K562 (cell line): ENCODE measurements around the gene ALX3. TPM values are rescaled to one million over a fixed set of nuclear protein-coding genes. Genes with fewer than 3 reads are reported as not detected.

Experiments
- ATAC-seq: fragments of 200-7000 bp; cut with Tn5 transposase; 3 replicates; pipeline ENCODE4 v1.9.1; 2020; ENCODE audit warnings: moderate library complexity
- BruUV-seq: library from RNA; stranded (reverse); fragments of 400-500 nt; replicated peaks from 2 replicates; lab custom pipeline; 2021; lab: Mats Ljungman, UMichigan
- CTCF ChIA-PET: fragments of 300-600 bp; formaldehyde crosslinking; extraction: SDS; loops from one replicate; lab custom pipeline; 2021; ENCODE audit warnings: low intra/inter-chr PET ratio; lab: Yijun Ruan, JAX
- POLR2A ChIA-PET: fragments of 300-600, 350-650 bp; sonication (Branson Sonifier 250); formaldehyde crosslinking; extraction: SDS; loops from one replicate; lab custom pipeline; 2021; ENCODE audit warnings: antibody characterized with exemption, inconsistent platforms; lab: Yijun Ruan, JAX
- DNase-seq, 4 experiments: peaks; one replicate each; pipeline versions ENCODE4 v3.0.0 to v3.0.0-alpha.2; 2011 to 2018; ENCODE audit warnings: low spot score in 3 of 4, mixed read lengths in 3 of 4; ENCODE audit errors: extremely low read depth in 1 of 4
- FAIRE-seq: peaks from 2 replicates; lab custom pipeline; 2011; peaks lifted over from hg19 to GRCh38; lab: Jason Lieb, UNC
- H2AFZ ChIP-seq: 2 replicates; pipeline ENCODE4 v1.6.0; 2011; ENCODE audit warnings: low read depth, low read length, control low read depth, inconsistent platforms
- H3K27ac ChIP-seq: fragments of 200-600 bp; 3 replicates; pipeline ENCODE4 v1.8.0; 2011; ENCODE audit warnings: low read depth, mild to moderate bottlenecking, control low read depth, inconsistent platforms, low read length, moderate library complexity, mixed read lengths; ENCODE audit errors: extremely low read depth
- H3K27me3 ChIP-seq, 2 experiments: fragments of 300-600 bp in 1 of 2; 2 replicates in 1 of 2; 3 replicates in 1 of 2; pipeline versions ENCODE4 v1.6.0 to v1.8.0; 2011; ENCODE audit warnings: inconsistent platforms in 2 of 2, low read length in 2 of 2, mild to moderate bottlenecking in 1 of 2, mixed read lengths in 1 of 2, moderate library complexity in 1 of 2; ENCODE audit not compliant: control insufficient read depth in 2 of 2, insufficient read depth in 2 of 2
- H3K36me3 ChIP-seq: fragments of 300-600 bp; 3 replicates; pipeline ENCODE4 v1.8.0; 2011; ENCODE audit warnings: mild to moderate bottlenecking, low read length, inconsistent platforms; ENCODE audit not compliant: control insufficient read depth, insufficient read depth
- H3K4me1 ChIP-seq, 2 experiments: fragments of 200-600 bp in 1 of 2; replicated peaks in 1 of 2; 2 replicates in 1 of 2; 3 replicates in 1 of 2; pipeline versions ENCODE4 v1.5.1 to v1.8.0; 2011; ENCODE audit warnings: inconsistent platforms in 2 of 2, low read length in 2 of 2, mild to moderate bottlenecking in 1 of 2, mixed read lengths in 1 of 2, moderate library complexity in 1 of 2; ENCODE audit not compliant: control insufficient read depth in 2 of 2, insufficient read depth in 2 of 2
- H3K4me2 ChIP-seq: 2 replicates; pipeline ENCODE4 v1.6.1; 2011; ENCODE audit warnings: low read length, control low read depth, inconsistent platforms, mixed read lengths; ENCODE audit not compliant: insufficient read depth
- H3K4me3 ChIP-seq: fragments of 200-600 bp; sonication (generic), shearing (Covaris generic); 2 replicates; pipeline ENCODE4 v1.5.1; 2016; ENCODE audit warnings: control low read depth, inconsistent platforms
- H3K79me2 ChIP-seq: fragments of 200-600 bp; 3 replicates; pipeline ENCODE4 v1.8.0; 2011; ENCODE audit warnings: low read length, inconsistent platforms; ENCODE audit not compliant: control insufficient read depth, insufficient read depth
- H3K9ac ChIP-seq, 2 experiments: 2 replicates each; pipeline versions ENCODE4 v1.6.0 to v1.6.1; 2011; ENCODE audit warnings: low read depth in 2 of 2, low read length in 2 of 2, control low read depth in 1 of 2, inconsistent platforms in 1 of 2, mild to moderate bottlenecking in 1 of 2, mixed read lengths in 1 of 2; ENCODE audit not compliant: insufficient read depth in 1 of 2
- H3K9me1 ChIP-seq: one replicate; pipeline ENCODE4 v1.6.0; 2011; ENCODE audit warnings: inconsistent platforms, mild to moderate bottlenecking, low read length, moderate library complexity; ENCODE audit not compliant: control insufficient read depth, insufficient read depth
- H3K9me3 ChIP-seq: replicated peaks from 2 replicates; pipeline ENCODE4 v1.5.1; 2011; ENCODE audit warnings: low read depth, low read length, inconsistent platforms; ENCODE audit not compliant: control insufficient read depth, insufficient read depth
- H4K20me1 ChIP-seq: replicated peaks from 2 replicates; pipeline ENCODE4 v1.6.1; 2011; ENCODE audit warnings: low read length, inconsistent platforms, mixed read lengths; ENCODE audit not compliant: control insufficient read depth, insufficient read depth
- BACH1 ChIP-seq: fragments of 200-800 bp; sonication (Bioruptor generic); IDR thresholded peaks from 2 replicates; pipeline ENCODE4 v1.6.1; 2016; ENCODE audit warnings: missing genetic modification characterization, missing compliant biosample characterization
- ESRRB ChIP-seq: fragments of 250-450 bp; sonication (Bioruptor Pico); IDR thresholded peaks from 2 replicates; pipeline ENCODE4 v1.5.0; 2020; ENCODE audit warnings: mild to moderate bottlenecking, moderate library complexity, borderline replicate concordance
- NUFIP1 ChIP-seq: fragments of 450-650 bp; IDR thresholded peaks from 2 replicates; pipeline ENCODE4 v1.6.1; 2018; ENCODE audit not compliant: partially characterized antibody
- TAL1 ChIP-seq: fragments of 450-650 bp; IDR thresholded peaks from 2 replicates; pipeline ENCODE4 v1.6.1; 2016; ENCODE audit warnings: mild to moderate bottlenecking
- ZNF79 ChIP-seq: fragments of 250-450 bp; sonication (Bioruptor Pico); IDR thresholded peaks from 2 replicates; pipeline ENCODE4 v1.4.0; 2020; ENCODE audit warnings: low read depth, mild to moderate bottlenecking, moderate library complexity
- WGBS: fragments of 100-300 bp; shearing (Covaris generic); methylation state at CpG from one replicate; pipeline ENCODE4 v1.1.6; 2016; ENCODE audit warnings: low coverage, mixed read lengths; ENCODE audit not compliant: insufficient coverage; ENCODE audit errors: missing lambda C conversion rate; 5-methylcytosine and 5-hydroxymethylcytosine counted together
- in situ Hi-C: fragments of 300-500 bp; cut with MboI; formaldehyde crosslinking; loops from 4 replicates; pipeline ENCODE4 v1.15.0; 2018; ENCODE audit warnings: inconsistent platforms, mixed read lengths
- intact Hi-C: fragments of 100-400 bp; cut with micrococcal nuclease; formaldehyde crosslinking; loops from 2 replicates; pipeline ENCODE4 v1.14.2; 2022
- polyA plus RNA-seq, 8 experiments: library from polyadenylated mRNA; depleted of rRNA in 4 of 8; stranded (reverse) in 5 of 8; unstranded in 3 of 8; fragments of >200 nt; fragmentation: Nextera tagmentation in 2 of 8; fragmentation: Illumina TruSeq in 1 of 8; extraction: Ambion mirVana in 2 of 8; extraction: Trizol in 1 of 8; gene quantifications; 2 replicates each; pipeline versions ENCODE4 v1.2.1 to v1.2.3, GENCODE V29; 2011 to 2014; ENCODE audit warnings: inconsistent platforms in 1 of 8, missing spikeins in 1 of 8
- total RNA-seq, 7 experiments: library from RNA; depleted of rRNA in 6 of 7; stranded (reverse); fragments of >200 nt in 6 of 7; fragmentation: Illumina TruSeq in 2 of 7; extraction: Trizol in 2 of 7; gene quantifications; 2 replicates each; pipeline versions ENCODE4 v1.2.1 to v1.2.3, GENCODE V29; 2011 to 2021; ENCODE audit warnings: low replicate concordance in 1 of 7
- TF ChIP-seq, protein P1 (sequence below): fragments of 450-650 bp; IDR thresholded peaks from 2 replicates; pipeline ENCODE4 v1.6.1; 2017; ENCODE audit warnings: mild to moderate bottlenecking, moderate library complexity
- TF ChIP-seq, protein P2 (sequence below): fragments of 250-450 bp; sonication (Bioruptor Pico); IDR thresholded peaks from 2 replicates; pipeline ENCODE4 v1.5.0; 2021; ENCODE audit warnings: mild to moderate bottlenecking, moderate library complexity
- TF ChIP-seq, protein P3 (sequence below): fragments of 450-650 bp; formaldehyde crosslinking; IDR thresholded peaks from 2 replicates; pipeline ENCODE4 v1.4.0; 2020; ENCODE audit warnings: mild to moderate bottlenecking, mixed read lengths

ALX3 gene
- total and polyA plus RNA-seq, 9 of the 15 experiments (the other 6 are each of a cell fraction or from before 2014, with no cell fraction given) = not detected

DNA sequence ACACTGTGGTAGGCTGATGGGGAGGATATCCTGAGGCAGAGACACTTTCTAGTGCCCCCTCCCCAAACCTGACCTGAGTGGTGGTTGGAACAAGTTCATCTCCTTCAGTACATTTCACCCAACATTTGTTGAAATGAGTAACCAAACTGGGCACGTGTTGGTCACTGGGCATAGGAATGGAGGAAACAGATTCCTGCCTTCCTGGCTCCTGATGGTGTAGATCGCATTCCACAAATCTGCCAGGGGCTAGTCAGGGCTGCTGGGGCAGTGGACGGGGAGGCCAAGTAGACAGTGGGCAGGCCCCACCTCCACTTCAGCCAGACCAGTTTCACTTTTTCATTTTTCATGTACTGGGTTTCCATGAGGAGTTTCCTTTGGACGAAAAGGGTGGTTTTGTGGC lies 16.5 kb upstream of the ALX3 start:
- intact Hi-C loops = no loop called here
- CTCF ChIA-PET = no interaction called here
- WGBS = 8% methylated on average over 4 of the region's 4 CpGs
- H3K9ac ChIP-seq = no peak overlapping the region
- H2AFZ ChIP-seq = no peak overlapping the region
- TF ChIP-seq ESRRB (CRISPR knock-in tag) (no peak), ZNF79 (CRISPR knock-in tag) (no peak), BACH1 (tag) (no peak), TAL1 (no peak), NUFIP1 (no peak)
- TF ChIP-seq, protein P1, sequence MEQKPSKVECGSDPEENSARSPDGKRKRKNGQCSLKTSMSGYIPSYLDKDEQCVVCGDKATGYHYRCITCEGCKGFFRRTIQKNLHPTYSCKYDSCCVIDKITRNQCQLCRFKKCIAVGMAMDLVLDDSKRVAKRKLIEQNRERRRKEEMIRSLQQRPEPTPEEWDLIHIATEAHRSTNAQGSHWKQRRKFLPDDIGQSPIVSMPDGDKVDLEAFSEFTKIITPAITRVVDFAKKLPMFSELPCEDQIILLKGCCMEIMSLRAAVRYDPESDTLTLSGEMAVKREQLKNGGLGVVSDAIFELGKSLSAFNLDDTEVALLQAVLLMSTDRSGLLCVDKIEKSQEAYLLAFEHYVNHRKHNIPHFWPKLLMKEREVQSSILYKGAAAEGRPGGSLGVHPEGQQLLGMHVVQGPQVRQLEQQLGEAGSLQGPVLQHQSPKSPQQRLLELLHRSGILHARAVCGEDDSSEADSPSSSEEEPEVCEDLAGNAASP = no peak
- TF ChIP-seq, protein P2, sequence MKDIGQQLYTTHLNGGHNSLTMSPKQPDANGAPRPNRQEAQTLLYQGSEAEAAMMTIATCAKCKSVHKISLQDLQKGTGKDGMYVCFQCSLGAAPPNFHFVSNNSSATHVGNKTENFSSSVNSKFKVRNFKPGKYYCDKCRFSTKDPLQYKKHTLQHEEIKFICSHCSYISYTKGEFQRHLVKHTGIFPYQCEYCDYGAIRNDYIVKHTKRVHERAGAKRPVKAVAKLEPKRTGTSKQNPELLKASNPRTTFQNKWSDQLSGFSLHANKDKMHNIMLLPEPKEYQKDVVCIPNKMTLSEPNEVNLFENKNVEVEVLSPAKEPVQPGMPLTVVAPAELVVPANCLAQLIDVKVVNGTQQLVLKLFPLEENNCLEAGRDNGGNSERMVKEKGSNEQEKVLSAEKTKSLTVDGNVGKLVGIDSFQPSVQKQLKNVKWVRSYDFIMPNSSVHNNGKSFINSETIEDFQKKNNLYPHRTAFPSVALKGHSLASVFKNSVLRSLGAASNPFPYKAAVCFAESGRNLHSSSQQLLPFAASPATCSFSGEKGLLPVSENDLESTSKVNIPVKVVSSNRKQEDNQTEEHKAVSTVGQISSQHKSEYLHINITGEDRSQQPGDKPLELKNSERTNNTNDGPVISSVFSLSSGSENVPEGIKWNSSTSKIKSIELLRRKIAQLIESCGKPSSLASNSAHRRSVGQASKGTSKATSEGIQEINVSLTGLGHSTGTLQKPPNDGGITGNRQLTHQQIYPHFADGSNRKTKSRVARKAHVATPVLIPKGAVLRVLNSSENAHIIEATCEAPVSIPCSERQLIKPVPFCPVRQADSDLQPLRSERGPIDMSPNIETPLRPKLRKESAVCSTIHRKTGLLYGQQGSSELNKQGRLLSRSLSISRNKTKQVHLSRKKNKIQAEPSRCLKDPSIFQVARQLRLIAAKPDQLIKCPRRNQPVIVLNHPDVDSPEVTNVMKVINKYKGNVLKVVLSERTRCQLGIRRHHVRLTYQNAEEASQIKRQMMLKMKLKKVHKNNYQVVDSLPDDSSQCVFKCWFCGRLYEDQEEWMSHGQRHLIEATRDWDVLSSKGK = no peak
- TF ChIP-seq, protein P3, sequence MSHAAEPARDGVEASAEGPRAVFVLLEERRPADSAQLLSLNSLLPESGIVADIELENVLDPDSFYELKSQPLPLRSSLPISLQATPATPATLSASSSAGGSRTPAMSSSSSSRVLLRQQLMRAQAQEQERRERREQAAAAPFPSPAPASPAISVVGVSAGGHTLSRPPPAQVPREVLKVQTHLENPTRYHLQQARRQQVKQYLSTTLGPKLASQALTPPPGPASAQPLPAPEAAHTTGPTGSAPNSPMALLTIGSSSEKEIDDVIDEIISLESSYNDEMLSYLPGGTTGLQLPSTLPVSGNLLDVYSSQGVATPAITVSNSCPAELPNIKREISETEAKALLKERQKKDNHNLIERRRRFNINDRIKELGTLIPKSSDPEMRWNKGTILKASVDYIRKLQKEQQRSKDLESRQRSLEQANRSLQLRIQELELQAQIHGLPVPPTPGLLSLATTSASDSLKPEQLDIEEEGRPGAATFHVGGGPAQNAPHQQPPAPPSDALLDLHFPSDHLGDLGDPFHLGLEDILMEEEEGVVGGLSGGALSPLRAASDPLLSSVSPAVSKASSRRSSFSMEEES (CRISPR knock-in tag) = no peak
- TF ChIP-seq, all 486 proteins: peak for 0
- Histone ChIP-seq H3K9me1 (peaks cover 5% of the 10 kb centered on the region), H3K4me2 (no peak overlapping the region), H3K4me1 (peaks cover 13 to 24% of the 10 kb centered on the region in 2 experiments), H3K4me3 (no peak overlapping the region), H3K9me3 (no peaks in the 10 kb centered on the region), H3K27me3 (peaks cover 30 to 50% of the 10 kb centered on the region in 2 experiments), H3K79me2 (no peaks in the 10 kb centered on the region), H3K36me3 (no peaks in the 10 kb centered on the region), H4K20me1 (no peaks in the 10 kb centered on the region; the same call in 1 of the 2 replicates), H3K27ac (no peak overlapping the region)
- DNase-seq = no peak
- ATAC-seq = no peak
- BruUV-seq = no TSS peak
- POLR2A ChIA-PET = interaction anchor here (0.6 to 1.0 kb wide), 2 partner anchors 20 to 1775 kb away, joined by 3 read pairs; no protein-coding TSS in a partner anchor
- no peak for FAIRE-seq
- in situ Hi-C loops = no loop called here
